Measurements from ENCODE around the gene CNOT3. TPM values are rescaled to one million over a fixed set of nuclear protein-coding genes. Genes with fewer than 3 reads are reported as not detected.

The CNOT3 gene
- total RNA-seq, 3 donors from 2014 or later, result 14.6 to 23.4 (median 22.9) TPM

GRCh38 chr19:54148158-54148557, 10.6 kb downstream of the CNOT3 start:
- no peak for TF ChIP-seq CTCF (IDR thresholded peaks at IDR 0.05)
- TF ChIP-seq POLR2A (IDR thresholded peaks at IDR 0.05), result no peak
- TF ChIP-seq POLR2AphosphoS5 (IDR thresholded peaks at IDR 0.05), result no peak
- no peaks in the 10 kb centered on the region for H3K9me3 ChIP-seq
- H3K27ac ChIP-seq, result no peak overlapping the region
- H3K4me1 ChIP-seq, result no peaks in the 10 kb centered on the region
- no peak overlapping the region for H3K4me3 ChIP-seq
- H3K27me3 ChIP-seq, result no peaks in the 10 kb centered on the region
- no peak for DNase-seq (ENCODE audit: low spot score in 2 of 2)
- intact Hi-C loops (cut with DNase I; ENCODE audit: low total_unique reads), result no loop called here
- H3K36me3 ChIP-seq, result peaks cover 22% of the 10 kb centered on the region

GRCh38 chr19:54149021-54149812, 11.7 kb downstream of the CNOT3 start:
- Histone ChIP-seq H3K27me3 (no peaks in the 10 kb centered on the region), H3K4me3 (no peak overlapping the region), H3K36me3 (peaks cover 12% of the 10 kb centered on the region), H3K27ac (no peak overlapping the region), H3K9me3 (no peaks in the 10 kb centered on the region), H3K4me1 (no peaks in the 10 kb centered on the region)
- TF ChIP-seq POLR2A (IDR thresholded peaks at IDR 0.05) (no peak), POLR2AphosphoS5 (IDR thresholded peaks at IDR 0.05) (no peak), CTCF (IDR thresholded peaks at IDR 0.05) (no peak)
- intact Hi-C loops (cut with DNase I; ENCODE audit: low total_unique reads), result no loop called here
- no peak for DNase-seq (ENCODE audit: low spot score in 2 of 2)

GRCh38 chr19:54151362-54152035, 13.9 kb downstream of the CNOT3 start:
- intact Hi-C loops (cut with DNase I; ENCODE audit: low total_unique reads), result no loop called here
- TF ChIP-seq CTCF (IDR thresholded peaks at IDR 0.05) (no peak), POLR2AphosphoS5 (IDR thresholded peaks at IDR 0.05) (no peak), POLR2A (IDR thresholded peaks at IDR 0.05) (no peak)
- no peaks in the 10 kb centered on the region for H3K9me3 ChIP-seq
- H3K4me3 ChIP-seq, result no peak overlapping the region
- no peaks in the 10 kb centered on the region for H3K27me3 ChIP-seq
- H3K4me1 ChIP-seq, result no peaks in the 10 kb centered on the region
- no peak overlapping the region for H3K27ac ChIP-seq
- DNase-seq (ENCODE audit: low spot score in 2 of 2), result no peak
- H3K36me3 ChIP-seq, result peaks cover 4% of the 10 kb centered on the region

DNA sequence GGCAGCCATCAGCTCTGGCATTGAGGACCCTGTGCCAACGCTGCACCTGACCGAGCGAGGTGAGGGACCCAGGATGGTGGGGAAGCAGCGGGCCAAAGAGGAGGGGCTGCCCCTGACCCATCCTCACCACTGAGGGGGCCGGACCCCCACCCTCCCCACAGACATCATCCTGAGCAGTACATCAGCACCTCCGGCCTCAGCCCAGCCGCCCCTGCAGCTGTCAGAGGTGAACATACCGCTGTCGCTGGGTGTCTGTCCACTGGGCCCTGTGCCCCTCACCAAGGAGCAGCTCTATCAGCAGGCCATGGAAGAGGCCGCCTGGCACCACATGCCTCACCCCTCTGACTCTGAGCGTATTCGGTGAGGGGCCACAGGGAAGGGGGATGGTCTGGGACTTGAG, 14.7 kb downstream of the CNOT3 start:
- no peak for TF ChIP-seq CTCF (IDR thresholded peaks at IDR 0.05)
- no peak for TF ChIP-seq POLR2AphosphoS5 (IDR thresholded peaks at IDR 0.05)
- no peak for TF ChIP-seq POLR2A (IDR thresholded peaks at IDR 0.05)
- Histone ChIP-seq H3K4me3 (no peak overlapping the region), H3K9me3 (no peaks in the 10 kb centered on the region), H3K36me3 (peaks cover 4% of the 10 kb centered on the region), H3K27me3 (no peaks in the 10 kb centered on the region), H3K4me1 (no peaks in the 10 kb centered on the region), H3K27ac (no peak overlapping the region)
- intact Hi-C loops (cut with DNase I; ENCODE audit: low total_unique reads), result no loop called here
- DNase-seq (ENCODE audit: low spot score in 2 of 2), result no peak

DNA sequence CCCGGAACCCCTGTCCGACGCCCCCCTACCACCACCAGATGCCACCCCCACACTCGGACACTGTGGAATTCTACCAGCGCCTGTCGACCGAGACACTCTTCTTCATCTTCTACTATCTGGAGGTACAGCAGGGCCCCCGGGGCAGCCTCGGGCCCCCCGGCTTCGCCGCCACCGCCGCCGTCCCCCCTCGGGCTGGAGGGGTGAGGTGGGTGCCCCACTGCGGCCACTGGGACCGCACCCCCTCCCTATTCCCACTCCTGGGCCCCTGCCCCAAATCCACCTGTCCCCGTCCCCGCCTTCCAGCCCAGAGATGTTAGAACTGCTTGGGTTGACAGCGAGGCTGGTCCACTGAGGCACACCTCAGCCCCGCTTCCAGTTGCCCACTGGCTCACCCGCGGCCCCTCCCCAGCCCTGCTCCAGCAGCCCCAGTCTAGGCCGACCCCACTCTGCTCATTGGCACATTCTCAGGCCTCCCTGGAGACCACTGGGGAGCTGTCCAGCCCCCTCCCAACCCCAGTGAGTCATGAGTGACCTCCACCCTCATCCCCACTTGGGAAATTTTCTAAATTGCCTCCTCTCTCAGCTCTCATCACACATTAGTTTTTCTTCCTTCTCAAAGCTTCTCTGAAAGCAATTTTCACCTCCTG, 15.4 kb downstream of the CNOT3 start:
- intact Hi-C loops (cut with DNase I; ENCODE audit: low total_unique reads), result no loop called here
- Histone ChIP-seq H3K4me1 (no peaks in the 10 kb centered on the region), H3K9me3 (no peaks in the 10 kb centered on the region), H3K27me3 (no peaks in the 10 kb centered on the region), H3K36me3 (peaks cover 4% of the 10 kb centered on the region), H3K27ac (peak overlapping the region in 1 of 2 donors; percentile 70), H3K4me3 (no peak overlapping the region)
- no peak for TF ChIP-seq POLR2AphosphoS5 (IDR thresholded peaks at IDR 0.05)
- no peak for TF ChIP-seq CTCF (IDR thresholded peaks at IDR 0.05)
- no peak for TF ChIP-seq POLR2A (IDR thresholded peaks at IDR 0.05)
- DNase-seq (ENCODE audit: low spot score in 2 of 2), result no peak

All from breast epithelium (tissue), 4 donors.